ENCODE data around the gene TSSK2.

The TSSK2 gene

GRCh38 chr22:19125474-19126308 is 5.4 kb upstream of the TSSK2 start:
- no peak for DNase-seq

GRCh38 chr22:19126309-19127273 is 4.5 kb upstream of the TSSK2 start:
- no peak for DNase-seq

- no peak for DNase-seq
Measured at GRCh38 chr22:19127329-19128008, 3.6 kb upstream of the TSSK2 start.

- no peak for DNase-seq
Measured at GRCh38 chr22:19128009-19128401, 3.1 kb upstream of the TSSK2 start.

- DNase-seq: no peak
Measured at GRCh38 chr22:19128946-19129727, 2.0 kb upstream of the TSSK2 start.

GRCh38 chr22:19129871-19130270 is 1.2 kb upstream of the TSSK2 start:
- no peak for DNase-seq

GRCh38 chr22:19131685-19132015 is 542 bp downstream of the TSSK2 start:
- DNase-seq: no peak

- DNase-seq: no peak
Measured at GRCh38 chr22:19132153-19132552, 1.0 kb downstream of the TSSK2 start.

GRCh38 chr22:19132693-19133400 is 1.7 kb downstream of the TSSK2 start:
- DNase-seq: no peak

GRCh38 chr22:19133561-19133960 is 2.5 kb downstream of the TSSK2 start:
- no peak for DNase-seq

- DNase-seq: no peak
Measured at GRCh38 chr22:19134176-19134831, 3.2 kb downstream of the TSSK2 start.

GRCh38 chr22:19134874-19135273 is 3.8 kb downstream of the TSSK2 start:
- DNase-seq: no peak

- no peak for DNase-seq
Measured at GRCh38 chr22:19136915-19137314, 5.8 kb downstream of the TSSK2 start.

GRCh38 chr22:19137384-19138216 is 6.5 kb downstream of the TSSK2 start:
- DNase-seq: no peak

- DNase-seq: no peak
Measured at GRCh38 chr22:19138217-19139000, 7.3 kb downstream of the TSSK2 start.

- no peak for DNase-seq
Measured at GRCh38 chr22:19139001-19139356, 7.9 kb downstream of the TSSK2 start.

- no peak for DNase-seq
Measured at GRCh38 chr22:19139974-19140373, 8.9 kb downstream of the TSSK2 start.

GRCh38 chr22:19142394-19142793 is 11.3 kb downstream of the TSSK2 start:
- no peak for DNase-seq

GRCh38 chr22:19143212-19143611 is 12.1 kb downstream of the TSSK2 start:
- DNase-seq: no peak

- no peak for DNase-seq
Measured at GRCh38 chr22:19143967-19144400, 12.9 kb downstream of the TSSK2 start.
